ENCODE results near the gene MOAP1.
A peak's percentile ranks its signal among the peaks of the same experiment; 100 is the strongest.
"Not testable (repeated sequence)": the region's sequence is repeated elsewhere in the genome, so short reads cannot be mapped to it uniquely, and the experiment has no call there.

Gene MOAP1, protein sequence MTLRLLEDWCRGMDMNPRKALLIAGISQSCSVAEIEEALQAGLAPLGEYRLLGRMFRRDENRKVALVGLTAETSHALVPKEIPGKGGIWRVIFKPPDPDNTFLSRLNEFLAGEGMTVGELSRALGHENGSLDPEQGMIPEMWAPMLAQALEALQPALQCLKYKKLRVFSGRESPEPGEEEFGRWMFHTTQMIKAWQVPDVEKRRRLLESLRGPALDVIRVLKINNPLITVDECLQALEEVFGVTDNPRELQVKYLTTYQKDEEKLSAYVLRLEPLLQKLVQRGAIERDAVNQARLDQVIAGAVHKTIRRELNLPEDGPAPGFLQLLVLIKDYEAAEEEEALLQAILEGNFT

DNA sequence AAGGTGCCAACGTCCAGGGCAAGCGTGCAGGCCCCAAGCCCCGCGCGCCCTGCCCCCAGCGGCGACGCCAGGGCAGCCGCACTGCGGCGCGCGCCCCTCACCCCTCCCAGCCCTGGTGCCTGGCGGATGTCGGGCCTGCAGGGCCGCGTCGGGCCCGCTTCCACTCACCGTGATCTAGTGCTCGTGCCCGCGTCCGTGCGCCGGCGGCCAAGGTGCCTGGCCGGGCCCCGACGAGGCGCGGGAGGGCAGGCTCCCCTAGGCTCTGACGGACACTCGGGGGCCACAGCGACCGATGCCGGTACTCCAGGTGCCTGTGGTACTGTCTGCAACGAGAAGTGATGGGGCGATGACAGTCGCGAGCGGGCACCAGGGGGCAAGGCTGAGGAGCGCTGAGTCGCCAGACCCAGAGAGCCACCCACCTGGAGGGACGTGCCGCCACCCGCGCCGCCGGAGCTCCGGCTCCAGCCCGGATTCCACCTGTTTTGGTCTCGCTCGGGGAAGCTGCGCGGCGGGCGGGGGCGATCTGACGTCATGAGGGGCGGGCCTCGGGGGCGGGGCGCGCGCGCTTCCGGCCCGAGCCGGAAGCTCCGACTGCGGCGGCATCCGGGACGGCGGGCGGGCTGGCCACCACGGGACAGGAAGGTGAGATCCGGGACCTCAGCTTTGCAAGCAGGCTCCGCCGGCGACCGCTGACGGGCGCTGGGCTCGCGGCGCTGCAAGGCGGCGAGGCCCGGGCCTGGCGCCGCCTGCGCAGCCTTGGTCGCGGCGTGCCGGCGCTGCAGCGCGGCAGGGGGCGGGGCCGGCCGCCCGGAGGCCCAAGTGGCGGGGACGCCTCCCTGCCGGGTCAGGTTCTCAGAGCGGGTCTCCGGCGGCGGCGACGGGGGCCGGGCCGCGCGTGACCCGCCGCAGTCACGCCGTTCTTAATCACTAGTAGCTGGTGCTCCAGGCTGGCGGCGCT lies at the start of gene MOAP1, which contains the start of gene LYSET:
MOAP1 (minus strand) TSS at position 507 of the 958 bp plus-strand sequence. CDS start 655 bp downstream, outside the sequence.
LYSET (plus strand) TSS at position 927 of the 958 bp plus-strand sequence. CDS start 89 bp downstream, outside the sequence.
- DNase-seq (ENCODE audit: low read depth in 3 of 3) = peak; percentile 70 to 86 (median 76)

DNA sequence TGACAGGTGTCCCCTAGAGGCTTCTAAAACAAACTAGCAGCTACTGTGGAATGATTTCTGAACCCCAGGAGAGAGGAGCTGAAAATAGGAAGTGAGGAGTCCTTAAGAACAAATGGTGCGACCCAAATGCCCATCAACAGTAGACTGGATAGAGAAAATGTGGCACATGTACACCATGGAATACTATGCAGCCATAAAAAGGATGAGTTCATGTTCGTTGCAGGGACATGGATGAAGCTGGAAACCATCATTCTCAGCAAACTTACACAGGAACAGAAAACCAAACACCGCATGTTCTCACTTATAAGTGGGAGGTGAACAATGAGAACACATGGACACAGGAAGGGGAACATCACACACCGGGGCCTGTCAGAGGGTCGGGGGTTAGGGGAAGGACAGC lies 48.4 kb upstream of the MOAP1 start:
- not testable (repeated sequence) for DNase-seq (ENCODE audit: low read depth in 3 of 3)

DNA sequence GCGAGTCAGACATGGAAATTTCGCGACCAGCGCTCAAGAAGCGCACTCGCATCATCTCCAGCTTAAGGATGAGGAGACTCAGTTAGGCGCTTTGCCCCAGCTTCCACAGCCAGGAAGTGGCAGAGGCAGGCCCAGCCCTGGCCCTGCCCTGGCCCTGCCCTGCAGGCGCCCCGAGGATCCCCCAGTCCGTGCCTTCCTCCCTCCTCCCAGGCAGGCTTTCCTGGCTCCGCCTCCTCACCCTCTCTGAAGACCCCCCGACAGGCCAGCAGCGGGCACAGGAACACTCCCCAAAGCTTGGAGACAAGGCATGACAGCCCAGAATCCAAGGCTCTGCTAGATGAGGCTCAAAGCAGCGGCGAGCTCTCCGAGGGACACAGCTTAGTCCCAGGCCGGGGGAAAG lies 47.5 kb upstream of the MOAP1 start:
- DNase-seq (ENCODE audit: low read depth in 3 of 3) = no peak

DNA sequence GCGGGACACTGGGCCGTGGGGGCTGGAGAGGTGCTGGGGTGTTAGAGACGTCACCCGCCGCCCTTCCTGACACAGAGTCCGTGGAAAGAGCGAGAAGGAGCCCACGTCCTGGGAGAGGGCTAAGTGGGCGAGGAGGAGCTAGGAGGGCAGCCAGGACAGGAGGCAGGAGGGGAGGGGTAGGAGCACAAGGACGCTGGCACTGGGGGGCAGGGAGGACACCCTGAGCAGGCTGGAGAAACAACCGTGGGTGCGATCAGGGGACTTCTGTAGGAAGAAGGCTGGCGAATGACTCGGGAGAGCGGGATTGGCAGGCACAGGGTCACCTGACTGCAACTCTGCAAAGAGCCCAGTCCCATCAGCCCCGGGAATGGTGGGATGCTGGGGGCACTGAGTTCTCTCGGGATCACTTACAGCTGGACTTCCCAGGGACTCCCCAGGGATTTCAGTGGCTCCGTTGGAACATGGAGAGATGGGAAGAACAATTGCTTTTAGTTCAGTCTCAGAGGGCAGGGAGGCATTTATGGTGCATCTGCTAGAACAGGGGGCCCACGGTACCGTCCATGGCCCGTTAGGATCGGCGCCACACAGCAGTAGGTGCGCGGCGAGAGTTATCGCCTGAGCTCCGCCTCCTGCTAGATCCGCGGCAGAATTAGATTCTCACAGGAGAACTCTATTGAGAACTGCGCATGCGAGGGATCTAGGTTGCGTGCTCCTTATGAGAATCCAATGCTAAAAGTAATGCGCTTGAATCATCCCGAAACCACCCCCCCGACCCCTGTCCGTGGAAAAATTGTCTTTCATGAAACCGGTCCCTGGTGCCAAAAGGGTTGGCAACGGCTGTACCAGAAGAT lies 46.7 kb upstream of the MOAP1 start:
- DNase-seq (ENCODE audit: low read depth in 3 of 3) = no peak

DNA sequence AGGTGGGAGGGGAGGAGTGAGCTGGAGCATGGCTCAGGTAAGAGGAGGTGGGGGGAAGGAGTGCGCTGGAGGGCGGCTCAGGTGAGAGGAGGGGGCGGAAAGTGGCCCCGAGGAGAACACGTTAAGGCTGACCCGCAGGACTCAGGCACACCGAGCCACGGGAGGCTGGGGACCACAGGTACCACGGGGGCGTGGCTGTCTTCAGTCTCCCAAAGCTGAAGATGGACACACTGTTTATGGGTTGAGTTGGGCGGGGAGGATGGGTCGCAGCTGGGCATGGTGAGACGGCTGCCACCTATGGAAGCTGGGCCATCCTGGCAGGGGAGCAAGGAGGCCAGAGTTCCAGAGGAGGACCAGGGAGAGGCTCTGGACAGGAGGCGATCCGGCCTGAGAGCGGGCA lies 45.8 kb upstream of the MOAP1 start:
- DNase-seq (ENCODE audit: low read depth in 3 of 3) = no peak

DNA sequence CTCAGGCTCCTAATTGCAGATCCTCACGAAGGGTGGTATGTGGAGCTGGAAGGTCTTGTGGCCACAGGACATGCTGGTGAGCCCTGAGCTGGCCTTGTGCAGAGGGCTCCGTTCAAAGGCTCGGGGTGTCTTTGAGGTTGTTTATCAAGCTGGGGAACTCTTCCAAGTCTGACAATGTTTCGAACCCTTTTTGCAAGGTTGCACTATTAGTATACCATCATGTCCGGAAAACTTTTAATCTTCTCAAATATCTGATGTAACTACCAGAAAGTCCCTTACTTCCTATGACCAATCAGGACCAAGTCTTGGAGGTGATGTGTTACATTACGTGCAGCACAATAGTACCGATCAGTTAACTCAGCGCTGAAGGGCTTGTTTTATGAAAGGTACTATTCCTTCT lies 43.9 kb upstream of the MOAP1 start:
- no peak for DNase-seq (ENCODE audit: low read depth in 3 of 3)

DNA sequence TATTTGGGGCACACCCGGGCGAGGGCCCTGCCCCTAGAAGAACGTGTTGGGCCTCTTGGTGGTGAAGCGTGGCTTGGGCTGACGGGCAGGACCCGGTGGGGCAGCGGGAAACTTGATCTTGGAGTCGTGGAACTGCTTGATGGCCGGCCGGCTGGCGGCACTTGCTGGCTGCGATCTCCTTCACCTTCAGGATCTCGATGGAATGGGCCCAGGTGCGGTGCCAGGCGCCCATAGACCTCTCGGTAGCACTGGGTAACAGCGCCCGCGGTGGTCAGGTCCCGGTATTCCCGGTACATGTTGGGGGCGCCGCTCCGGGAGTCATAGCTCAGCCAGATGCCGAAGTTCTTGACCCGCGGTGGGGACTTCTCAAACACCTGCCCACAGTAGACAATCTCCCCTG lies 38.9 kb upstream of the MOAP1 start:
- no peak for DNase-seq (ENCODE audit: low read depth in 3 of 3)

DNA sequence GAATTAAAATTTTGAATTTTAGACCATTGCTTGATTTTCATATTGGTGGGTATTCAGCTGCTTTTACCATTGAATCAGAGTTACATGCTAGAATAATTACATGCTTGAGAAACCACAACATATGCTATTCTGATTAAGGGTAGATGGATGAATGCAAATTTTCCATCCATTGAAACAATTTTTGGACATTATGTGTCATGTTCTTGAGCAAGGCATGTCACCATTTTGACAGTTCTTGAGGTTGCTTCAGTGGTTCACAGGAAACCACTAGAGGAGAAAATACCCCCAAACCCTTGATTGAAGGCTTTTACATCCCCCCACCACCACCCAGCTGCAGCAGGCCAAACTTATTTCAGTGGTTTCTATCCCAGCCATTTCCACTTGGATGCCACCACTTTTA lies 35.8 kb upstream of the MOAP1 start:
- no peak for DNase-seq (ENCODE audit: low read depth in 3 of 3)

DNA sequence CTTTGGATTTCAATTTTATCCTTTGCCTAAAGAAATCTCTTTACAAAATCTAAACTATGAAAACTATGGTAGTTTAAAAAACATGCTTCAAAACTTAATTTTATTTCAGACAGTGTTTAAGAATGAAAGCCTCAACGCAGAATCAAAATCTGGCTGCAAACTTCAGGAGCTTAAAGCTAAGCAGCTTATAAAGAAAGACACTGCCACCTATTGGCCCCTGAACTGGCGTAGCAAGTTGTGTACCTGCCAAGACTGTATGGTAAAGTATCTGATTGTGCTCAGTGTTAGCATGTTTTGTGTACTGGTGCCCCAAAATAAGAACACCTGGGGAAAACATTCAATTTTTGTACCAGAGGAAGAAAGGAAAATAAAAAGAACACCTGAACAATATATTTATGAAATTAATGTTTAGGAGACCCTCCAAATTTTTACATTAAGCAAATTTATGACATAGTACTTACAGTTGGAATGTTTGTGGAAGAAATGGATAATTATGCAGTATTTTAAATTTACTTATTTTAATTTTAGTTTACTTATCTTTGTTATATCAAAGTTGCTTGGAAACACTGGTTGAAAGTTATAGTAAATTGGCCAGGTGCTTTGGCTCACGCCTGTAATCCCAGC lies 34.5 kb upstream of the MOAP1 start:
- no peak for DNase-seq (ENCODE audit: low read depth in 3 of 3)

DNA sequence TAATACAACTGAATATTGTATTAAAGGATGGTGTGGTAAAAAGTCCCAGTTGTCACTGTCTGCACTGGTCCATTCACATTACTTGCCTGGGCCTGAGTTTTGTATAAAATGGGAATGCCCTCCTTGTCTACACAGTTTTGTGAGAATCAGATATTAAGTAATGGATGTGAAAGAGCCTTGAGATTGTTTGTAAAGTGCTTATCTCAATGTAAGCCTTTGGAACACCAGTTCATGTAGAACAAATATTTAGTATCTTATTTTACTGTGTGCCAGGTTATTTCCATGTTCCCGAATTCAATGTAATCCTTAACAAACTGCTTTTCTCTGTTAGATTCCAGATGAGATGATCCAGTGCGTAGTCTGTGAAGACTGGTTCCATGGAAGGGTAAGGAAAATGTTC lies 29.9 kb upstream of the MOAP1 start:
- DNase-seq (ENCODE audit: low read depth in 3 of 3) = no peak

DNA sequence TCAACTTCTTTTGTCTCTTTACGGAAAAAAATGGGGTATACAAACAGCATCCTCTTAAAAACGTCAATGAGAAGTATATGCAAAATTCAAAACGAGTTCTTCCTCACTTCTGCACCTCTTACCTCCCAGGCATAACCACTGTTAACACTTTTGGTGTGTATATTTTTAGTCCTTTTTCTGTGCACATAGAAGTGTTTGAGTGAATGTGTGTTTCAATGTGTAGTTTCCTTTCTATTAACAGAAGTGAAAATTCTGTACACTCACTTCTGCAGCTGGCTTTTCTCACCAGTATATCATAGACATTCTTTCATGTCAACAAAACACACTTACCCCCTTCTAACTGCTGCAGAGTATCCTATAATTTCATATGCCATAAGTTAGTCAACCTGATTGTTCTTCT lies 27.7 kb upstream of the MOAP1 start:
- no peak for DNase-seq (ENCODE audit: low read depth in 3 of 3)

DNA sequence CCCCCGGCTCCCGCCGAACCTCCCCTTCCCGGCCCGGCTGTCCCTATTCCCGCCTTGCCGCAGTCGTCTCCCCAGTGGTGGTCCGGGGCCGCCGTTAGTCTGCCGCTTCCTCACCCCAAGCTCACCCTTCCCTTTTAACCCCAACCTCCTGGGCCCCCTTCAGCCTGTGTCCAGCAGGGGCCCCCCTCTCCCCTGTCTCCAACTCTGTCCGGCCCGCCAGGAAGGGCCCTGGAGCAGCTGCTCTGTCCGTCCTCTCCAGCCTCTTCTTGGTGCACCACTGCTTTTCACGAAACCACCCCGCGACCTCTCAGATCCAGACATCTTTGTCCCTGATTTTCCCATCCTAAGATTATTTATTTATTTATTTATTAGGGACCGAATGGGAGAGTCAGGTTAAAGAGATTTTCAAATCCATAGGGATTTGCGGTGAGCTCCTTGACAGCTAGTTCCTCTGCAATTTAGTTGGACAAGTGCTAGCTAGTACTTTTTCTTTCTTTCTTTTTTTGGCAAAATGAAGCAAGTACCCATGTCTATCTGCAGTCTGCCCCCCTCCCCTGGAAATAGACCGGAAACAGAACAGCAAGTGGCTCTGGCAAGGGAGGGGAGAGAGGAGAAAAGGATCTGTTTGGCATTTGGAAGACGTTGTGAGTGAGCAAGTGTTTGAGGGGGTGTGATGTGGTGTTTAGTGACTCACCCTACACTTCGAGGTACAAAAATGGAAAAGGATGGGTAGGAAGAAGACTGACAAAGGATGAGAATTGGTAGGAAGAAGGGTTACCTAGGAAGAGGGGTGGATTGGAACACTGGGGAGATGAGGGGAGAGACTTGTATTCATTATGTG lies 23.0 kb upstream of the MOAP1 start:
- no peak for DNase-seq (ENCODE audit: low read depth in 3 of 3)

DNA sequence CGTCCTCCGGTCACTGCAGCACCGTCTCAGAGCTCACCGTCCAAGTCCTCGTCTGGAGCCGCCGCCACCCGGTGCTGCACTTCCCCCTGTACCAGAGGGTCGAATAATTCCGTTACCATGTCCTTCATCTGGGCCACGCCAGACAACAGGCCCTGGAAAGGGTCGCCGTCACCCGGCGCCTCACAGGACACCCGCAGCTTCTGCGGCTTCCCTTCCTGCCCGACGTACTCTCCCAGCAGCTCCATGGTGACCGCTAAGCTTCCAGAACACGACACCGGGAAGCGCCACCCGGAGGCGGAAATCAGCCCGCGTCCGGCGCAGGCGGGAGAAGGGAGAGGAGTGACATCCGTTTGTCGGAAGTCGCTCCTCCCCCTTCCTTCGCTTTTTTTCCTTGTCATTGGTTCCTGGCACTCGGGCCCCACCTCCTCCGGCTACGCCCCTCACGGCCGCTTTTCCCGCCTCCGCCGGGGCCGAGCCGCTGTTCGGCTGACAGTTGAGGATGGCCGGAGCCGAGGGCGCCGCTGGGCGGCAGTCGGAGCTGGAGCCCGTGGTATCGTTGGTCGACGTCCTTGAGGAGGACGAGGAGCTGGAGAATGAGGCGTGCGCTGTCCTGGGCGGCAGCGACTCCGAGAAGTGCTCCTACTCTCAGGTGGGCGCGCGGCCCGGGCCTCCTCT lies 22.2 kb upstream of the MOAP1 start, which contains the start of the genes GON7 and UBR7:
GON7 (minus strand) TSS at position 273 of the 675 bp plus-strand sequence; CDS start at position 245, 28 bp downstream.
UBR7 (plus strand) TSS at position 464 of the 675 bp plus-strand sequence; CDS start at position 500, 36 bp downstream.
- DNase-seq (ENCODE audit: low read depth in 3 of 3) = peak; percentile 85 to 90 (median 85)

DNA sequence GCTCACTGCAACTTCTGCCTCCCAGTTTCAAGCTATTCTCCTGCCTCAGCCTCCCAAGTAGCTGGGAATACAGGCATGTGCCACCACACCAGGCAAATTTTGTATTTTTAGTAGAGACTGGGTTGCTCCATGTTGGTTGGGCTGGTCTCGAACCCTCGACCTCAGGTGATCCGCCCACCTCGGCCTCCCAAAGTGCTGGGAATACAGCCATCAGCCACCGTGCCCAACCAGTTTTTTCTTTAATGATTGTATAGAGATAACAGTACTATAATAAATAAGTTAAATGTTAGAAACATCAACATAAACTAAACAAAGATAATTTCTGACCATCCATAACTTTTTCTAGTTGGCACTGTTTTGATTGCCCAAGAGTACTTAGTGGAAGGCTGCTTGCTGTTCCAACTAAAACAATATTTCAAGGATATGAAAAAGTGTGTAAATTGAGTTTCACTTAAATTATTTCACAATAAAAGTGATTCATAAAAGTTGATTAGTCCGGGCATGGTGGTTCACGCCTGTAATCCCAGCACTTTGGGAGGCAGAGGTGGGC lies 16.5 kb upstream of the MOAP1 start:
- no peak for DNase-seq (ENCODE audit: low read depth in 3 of 3)

DNA sequence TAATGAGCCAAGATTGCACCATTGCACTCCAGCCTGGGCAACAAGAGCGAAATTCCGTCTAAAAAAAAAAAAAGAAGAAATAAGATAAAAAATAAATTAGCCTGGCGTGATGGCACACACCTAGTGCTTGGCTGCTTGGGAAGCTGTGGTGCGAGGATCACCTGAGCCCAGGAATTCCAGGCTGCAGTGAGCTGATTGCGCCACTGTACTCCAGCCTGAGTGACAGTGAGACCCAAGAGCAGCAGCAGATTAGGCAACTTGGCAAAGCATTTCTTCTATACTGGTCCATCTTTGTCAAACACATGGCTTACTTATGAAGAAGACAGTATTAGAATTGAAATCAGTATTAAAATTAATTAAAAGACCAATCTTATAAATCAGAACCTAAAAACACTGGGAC lies 15.9 kb upstream of the MOAP1 start:
- DNase-seq (ENCODE audit: low read depth in 3 of 3) = no peak

DNA sequence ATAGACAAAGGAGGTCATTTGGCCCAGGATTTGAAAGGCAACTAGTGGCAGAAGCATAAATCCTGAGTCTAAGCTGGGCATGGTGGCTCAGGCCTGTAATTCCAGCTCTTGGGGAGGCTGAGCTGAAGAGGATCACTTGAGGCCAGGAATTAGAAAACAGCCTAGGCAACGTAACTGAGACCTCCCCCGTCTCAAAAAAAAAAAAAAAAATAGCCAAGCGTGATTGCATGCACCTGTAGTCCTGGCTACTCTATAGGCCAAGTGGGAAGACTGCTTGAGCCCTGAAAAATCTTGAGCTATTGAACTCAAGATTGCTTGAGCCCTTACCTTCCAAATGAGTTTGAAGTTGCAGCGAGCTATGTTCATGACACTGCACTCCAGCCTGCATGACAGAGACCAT lies 14.3 kb upstream of the MOAP1 start:
- no peak for DNase-seq (ENCODE audit: low read depth in 3 of 3)

DNA sequence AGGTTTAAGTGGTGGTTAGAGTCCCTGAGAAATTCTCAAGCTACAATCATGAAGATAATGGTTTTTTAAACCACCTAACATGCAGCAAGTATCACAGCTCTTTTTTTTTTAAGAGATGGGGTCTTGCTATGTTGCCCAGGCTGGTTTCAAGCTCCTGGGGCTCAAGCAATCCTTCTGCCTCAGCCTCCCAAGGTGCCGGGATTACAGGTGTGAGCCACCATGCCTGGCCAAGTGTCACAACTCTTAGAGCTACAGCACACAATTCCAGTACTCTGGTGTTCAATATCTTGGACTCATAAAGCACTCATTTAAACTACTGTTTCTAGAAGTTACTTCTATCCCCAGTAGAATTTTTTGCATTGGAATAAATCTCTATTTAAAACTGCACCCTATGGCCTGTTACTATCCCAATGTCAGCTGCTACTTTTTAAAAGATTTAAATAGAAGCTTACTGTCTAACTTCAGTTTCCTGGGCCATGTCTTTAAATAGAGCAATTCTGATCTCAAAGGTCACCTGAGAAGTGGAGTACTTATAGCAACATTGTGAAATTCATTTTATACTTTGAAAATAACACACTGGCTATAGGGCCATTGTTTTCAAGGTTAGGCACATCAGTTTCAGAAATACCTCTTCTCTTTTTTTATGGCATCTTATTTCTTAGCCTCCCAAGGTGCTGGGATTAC lies 10.8 kb upstream of the MOAP1 start:
- DNase-seq (ENCODE audit: low read depth in 3 of 3) = no peak

DNA sequence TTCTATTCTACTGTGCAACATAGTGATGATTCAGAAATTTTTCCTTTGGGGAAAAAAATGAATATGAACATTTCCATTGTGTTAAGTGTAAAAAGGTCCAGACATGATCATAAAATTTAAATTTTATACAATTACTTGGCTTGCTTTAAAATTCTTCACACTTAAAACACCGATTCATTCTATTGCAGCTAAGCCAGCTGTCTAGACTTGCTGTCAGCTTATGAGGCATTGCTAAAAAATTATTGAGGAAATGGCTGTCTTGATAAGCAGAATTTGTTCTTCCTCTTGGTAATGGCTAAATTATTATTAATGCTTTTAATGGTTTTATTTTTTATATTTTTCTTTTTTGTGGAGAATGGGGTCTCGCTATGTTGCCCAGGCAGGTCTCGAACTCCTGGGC lies 2.3 kb upstream of the MOAP1 start:
- no peak for DNase-seq (ENCODE audit: low read depth in 3 of 3)

DNA sequence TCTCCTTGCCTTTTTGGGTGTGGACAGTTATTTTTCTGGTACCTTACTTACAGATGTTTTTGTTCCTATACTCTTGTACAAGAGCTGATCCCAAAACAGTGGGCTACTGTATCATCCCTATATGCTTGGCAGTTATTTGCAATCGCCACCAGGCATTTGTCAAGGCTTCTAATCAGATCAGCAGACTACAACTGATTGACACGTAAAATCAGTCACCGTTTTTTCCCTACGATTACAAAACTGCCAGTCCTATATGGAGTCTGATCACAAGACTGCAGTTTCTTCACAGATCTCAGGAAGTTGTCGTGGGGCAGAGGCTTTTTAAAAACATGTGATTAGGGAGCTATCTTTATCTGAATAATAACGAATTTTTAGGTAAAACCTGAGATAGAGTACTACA lies 1.8 kb upstream of the MOAP1 start:
- no peak for DNase-seq (ENCODE audit: low read depth in 3 of 3)
